Panc1 (cell line): ENCODE results near the gene IDNK.

Source experiments
- CTCF ChIP-seq: fragments of 450-650 bp; IDR thresholded peaks from 2 replicates; pipeline ENCODE4 v1.5.1; 2017; ENCODE audit warnings: mild to moderate bottlenecking
- SIN3A ChIP-seq: IDR thresholded peaks from 2 replicates; pipeline ENCODE4 v1.6.1; 2012; ENCODE audit warnings: low read depth, mild to moderate bottlenecking, low read length, moderate library complexity, borderline replicate concordance; ENCODE audit not compliant: insufficient read depth

GRCh38 chr9:83623679-83624076 lies 735 bp downstream of the IDNK start:
- TF ChIP-seq CTCF (no peak), SIN3A (no peak)
